Activated CD4-positive, alpha-beta T cell treated with anti-CD3 and anti-CD28 coated beads, Interleukin-10, Interleukin-2, amounts not matched to agents 100 ng/mL and 50 ng/mL, durations not matched to agents 16 hours and 8 hours (primary cell): ENCODE data around the gene FAXC.

ENCODE experiments used
- DNase-seq: peaks from one replicate; pipeline ENCODE4 v3.0.0-alpha.2; 2020

The FAXC gene

GRCh38 chr6:99349171-99350141, at the start of gene FAXC:
FAXC (minus strand) TSS chr6:99349674; CDS start chr6:99349372, 302 bp downstream.
- DNase-seq = peak; percentile 32

GRCh38 chr6:99397287-99397686, 47.8 kb upstream of the FAXC start:
- no peak for DNase-seq

- peak; percentile 77 for DNase-seq
Measured at GRCh38 chr6:99393698-99394531, 44.4 kb upstream of the FAXC start, which contains the start of gene COQ3. COQ3 (minus strand) TSS chr6:99394195; CDS start chr6:99394179, 16 bp downstream.

DNA sequence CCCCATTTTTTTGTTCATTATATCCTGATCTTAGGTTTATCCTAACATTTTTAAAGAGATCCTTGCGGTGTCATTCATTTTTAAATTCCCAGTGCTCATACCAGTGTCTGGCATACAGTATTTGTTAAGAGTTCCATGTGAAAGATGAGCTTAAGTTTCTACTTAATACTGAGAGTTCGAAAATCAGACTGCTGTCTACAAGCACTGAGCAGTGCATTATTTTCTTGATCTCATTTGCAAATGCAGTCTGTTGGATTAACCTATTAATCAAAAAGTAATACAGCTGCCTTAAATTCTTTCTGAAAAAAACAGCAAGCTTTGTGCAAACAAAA, 43.9 kb upstream of the FAXC start:
- DNase-seq = no peak

DNA sequence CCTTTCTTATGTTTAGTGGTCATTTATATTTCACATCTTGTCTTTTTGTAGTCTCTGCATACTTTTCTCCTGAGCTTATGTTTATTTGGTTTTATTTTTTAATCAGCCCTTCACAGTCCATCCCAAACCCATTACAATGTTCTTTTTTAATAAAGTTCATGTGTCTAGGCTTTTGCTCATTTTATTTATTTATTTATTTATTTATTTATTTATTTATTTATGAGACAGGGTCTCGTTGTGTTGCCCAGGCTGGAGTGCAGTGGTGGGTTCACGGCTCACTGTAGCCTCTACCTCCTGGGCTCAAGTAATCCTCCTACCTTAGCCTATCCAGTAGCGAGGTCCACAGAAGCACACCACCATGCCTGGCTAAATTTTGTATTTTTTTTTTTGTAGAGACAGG, 41.4 kb upstream of the FAXC start:
- no peak for DNase-seq

- no peak for DNase-seq
Measured at GRCh38 chr6:99384507-99384906, 35.0 kb upstream of the FAXC start.

GRCh38 chr6:99378636-99379035, 29.2 kb upstream of the FAXC start:
- peak; percentile 14 for DNase-seq

GRCh38 chr6:99369533-99369932, 20.1 kb upstream of the FAXC start:
- no peak for DNase-seq

GRCh38 chr6:99366852-99367251, 17.4 kb upstream of the FAXC start:
- no peak for DNase-seq

DNA sequence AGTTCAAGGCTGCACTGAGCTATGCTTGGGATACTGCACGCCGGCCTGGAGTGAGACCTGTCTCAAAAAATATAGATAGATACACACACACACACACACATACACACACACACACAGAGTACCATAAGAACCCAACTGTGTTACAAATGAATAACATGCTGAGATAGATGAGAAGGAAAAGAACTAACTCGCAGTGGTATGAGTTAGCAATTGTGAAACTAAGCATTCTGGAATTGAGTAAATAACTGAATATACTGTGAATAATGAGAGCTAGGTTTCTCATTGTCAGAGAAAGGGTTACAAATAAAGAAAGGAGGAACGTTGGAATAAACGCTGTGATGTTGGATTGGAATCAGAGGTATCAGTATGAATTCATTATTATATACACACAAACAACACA, 14.6 kb upstream of the FAXC start:
- peak; percentile 91 for DNase-seq

DNA sequence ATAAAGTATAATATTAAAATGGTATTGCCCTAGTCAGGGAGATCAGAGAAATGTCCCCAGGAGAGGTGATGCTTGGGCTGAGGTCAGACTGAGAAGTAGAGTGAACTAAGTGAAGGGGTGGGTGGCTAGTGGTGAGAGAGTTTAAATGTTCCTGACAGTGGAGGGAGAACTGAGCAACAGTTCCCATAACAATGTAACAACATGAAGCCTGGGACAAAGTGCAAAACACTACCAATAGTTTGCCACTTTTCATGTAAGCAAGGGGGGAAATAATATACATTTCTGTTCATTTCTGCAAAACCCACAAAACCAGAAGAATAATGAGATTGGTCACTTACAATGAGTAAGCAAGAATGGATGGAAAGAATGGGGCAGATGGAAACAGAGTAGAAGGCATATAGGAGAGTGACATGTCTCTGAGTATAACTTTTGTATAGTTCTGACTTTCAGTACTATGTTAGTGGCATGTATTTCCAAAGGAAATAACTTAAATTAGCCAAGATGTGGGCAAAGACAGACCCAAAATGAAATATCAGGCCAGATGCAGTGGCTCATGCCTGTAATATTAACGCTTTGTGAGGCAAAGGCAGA, 13.3 kb upstream of the FAXC start:
- DNase-seq = peak; percentile 84

- DNase-seq = no peak
Measured at GRCh38 chr6:99359800-99360199, 10.3 kb upstream of the FAXC start.

- no peak for DNase-seq
Measured at GRCh38 chr6:99356641-99357040, 7.2 kb upstream of the FAXC start.

- no peak for DNase-seq
Measured at GRCh38 chr6:99354983-99355382, 5.5 kb upstream of the FAXC start.

DNA sequence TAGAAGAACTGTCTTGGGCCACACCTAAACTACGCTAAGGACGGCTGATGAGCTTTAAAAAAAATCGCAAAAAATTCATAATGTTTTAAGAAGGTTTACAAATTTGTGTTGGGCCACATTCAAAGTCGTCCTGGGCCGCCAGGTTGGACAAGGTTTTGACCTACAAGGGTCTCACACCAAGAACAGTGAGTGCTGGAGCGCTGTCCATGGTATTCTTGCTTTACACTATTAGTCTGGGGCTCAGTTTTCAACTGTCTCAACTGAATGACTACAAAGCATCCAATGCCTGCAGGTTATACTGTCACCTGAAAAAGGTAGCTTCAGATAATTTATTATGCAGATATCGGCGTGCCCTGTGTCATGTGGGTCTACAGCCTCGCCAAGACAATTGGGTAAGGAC, 3.7 kb upstream of the FAXC start:
- no peak for DNase-seq

DNA sequence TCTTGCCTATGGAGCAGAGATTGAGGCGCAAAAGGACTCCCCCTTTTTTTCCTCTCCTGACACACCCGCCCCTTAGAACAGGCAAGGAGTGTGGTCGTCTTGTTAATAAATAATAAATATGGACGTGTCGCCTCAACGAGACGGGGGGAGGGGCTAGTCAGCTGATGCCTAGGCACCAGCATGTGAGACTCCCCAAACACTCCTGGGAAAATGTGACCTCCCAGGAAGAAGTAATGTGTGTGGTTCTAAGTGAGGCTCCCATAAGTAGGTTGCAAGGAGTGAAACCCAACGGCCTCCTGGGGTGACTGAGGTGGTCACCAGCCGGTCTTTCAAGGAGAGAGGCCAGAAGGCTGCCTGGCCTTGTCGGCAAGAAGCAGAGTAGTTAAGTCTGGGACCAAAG, 1.1 kb upstream of the FAXC start:
- DNase-seq = no peak

DNA sequence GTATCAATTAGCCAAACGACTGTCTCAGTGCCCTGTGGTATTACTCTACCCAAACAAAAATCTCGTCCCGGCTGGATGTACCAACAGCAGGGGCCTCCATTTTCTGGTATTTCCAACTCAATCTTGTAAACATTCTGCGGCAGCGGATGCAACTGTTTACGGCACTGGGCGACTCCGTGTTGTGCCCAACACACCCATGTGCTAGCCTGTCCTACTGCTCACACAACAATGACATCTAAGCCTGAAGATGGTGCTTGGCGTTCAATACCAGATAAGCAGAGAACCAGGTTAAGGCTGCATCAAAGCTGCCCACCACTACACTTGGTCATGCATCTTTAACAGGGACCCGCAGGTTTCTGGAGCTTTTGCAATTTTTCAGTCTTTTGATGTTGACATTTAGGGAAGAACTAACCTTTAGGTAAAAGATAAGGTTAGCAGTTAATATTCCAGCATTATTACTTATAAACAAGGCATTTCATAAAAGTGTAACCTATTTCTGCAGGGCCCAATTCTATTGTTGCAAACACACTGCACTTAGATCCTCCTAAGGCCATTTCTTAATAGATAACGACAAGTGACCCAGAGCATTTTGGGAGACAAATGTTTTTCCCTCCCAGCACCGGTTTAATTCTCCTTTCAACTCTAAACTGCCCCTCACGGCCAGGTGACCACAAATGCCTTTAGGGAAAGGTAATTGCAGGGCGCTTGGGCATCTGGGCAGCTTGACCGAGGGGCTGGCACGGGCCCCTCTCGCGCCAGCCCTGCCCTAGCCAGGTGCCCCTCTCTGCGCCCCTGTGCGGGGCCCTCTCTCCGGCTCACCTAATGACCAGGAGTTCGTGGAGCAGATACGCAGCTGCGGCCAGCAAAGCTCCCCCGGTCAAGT, 945 bp downstream of the FAXC start:
- no peak for DNase-seq

DNA sequence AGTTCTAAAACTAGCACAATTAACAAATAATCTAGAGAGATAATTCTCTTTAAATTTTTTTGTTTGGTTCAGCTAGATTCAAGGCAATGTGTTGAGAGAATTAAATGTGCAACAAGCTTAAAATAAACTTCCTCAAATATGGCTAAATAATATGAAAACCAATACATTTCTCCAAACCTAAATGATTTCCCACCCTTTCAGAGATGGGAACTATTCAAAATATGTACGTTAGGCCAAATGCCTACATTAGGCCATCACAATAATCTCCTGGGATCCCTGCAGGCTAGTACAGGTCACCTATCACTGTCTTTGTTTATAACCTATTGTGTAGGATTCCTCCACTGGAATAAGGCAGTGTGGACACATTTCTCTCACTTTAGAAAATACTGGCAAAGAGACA, 1.7 kb downstream of the FAXC start:
- no peak for DNase-seq

GRCh38 chr6:99346595-99346994, 2.9 kb downstream of the FAXC start:
- DNase-seq = no peak

DNA sequence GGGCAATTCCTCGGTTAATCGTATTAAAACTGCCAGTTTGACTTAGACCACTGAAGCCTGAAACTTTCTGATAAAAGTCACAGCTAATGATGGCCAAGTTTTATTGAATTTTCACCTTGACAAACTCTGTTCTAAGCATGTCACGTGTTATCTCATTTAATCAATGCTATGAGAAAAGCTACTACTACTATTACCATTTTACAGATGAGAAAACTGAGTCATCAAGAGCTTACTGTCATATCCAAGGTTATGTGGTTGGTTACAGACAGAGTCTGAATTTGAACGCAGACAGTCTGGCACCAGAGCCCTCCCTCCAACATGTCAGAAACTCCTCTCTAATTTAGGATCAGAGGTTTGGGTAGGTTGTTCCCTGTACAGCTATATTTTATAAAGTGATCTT, 4.3 kb downstream of the FAXC start:
- DNase-seq = peak; percentile 42

- DNase-seq = peak; percentile 47
Measured at GRCh38 chr6:99344289-99344688, 5.2 kb downstream of the FAXC start.

DNA sequence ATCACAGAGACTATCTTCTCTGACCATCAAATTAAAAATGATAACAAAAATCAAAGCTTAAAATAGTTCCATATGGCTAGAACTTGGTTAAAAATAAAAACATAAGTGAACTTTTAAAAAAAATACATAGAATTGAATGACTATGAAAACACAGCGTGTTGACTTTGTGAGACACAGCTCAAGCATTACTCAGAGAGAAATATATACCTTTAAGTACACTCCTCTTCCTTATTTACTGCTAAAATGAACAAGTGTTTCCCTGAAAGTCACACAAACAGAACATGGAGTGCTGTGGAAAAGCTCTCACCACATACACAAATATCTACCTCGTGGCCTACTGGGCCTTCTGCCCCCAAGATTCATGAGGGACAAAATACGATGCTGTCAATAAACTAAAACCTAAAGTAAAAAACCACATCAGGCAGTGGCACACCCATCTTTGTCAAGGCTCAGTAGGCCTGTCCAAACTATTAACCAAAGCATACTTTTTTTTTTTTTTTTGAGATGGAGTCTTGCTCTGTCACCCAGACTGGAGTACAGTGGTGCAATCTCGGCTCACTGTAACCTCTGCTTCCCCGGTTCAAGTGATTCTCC, 7.5 kb downstream of the FAXC start:
- DNase-seq = no peak
